GM12878 (cell line): ENCODE measurements around the gene MS4A14. TPM values are rescaled to one million over a fixed set of nuclear protein-coding genes. Genes with fewer than 3 reads are reported as not detected.

Experiments used
- ATF3 ChIP-seq: IDR thresholded peaks from 2 replicates; pipeline ENCODE4 v1.6.1; 2011; ENCODE audit warnings: low read depth, mild to moderate bottlenecking, low read length, moderate library complexity, borderline replicate concordance; ENCODE audit errors: extremely low read depth
- BACH1 ChIP-seq: fragments of 450-650 bp; IDR thresholded peaks from 2 replicates; pipeline ENCODE4 v1.6.1; 2017; ENCODE audit warnings: mild to moderate bottlenecking, borderline replicate concordance
- CREM ChIP-seq: IDR thresholded peaks from 2 replicates; pipeline ENCODE4 v1.6.1; 2014; ENCODE audit warnings: antibody characterized with exemption, low read depth
- CTCF ChIP-seq, 3 experiments: IDR thresholded peaks in 2 of 3; conservative IDR thresholded peaks in 1 of 3; 2 replicates each; pipeline ENCODE4 v1.5.1; 2011; ENCODE audit warnings: low read depth in 3 of 3, low read length in 3 of 3, mild to moderate bottlenecking in 3 of 3, control low read depth in 2 of 3, moderate library complexity in 2 of 3, inconsistent platforms in 1 of 3, mixed read lengths in 1 of 3; ENCODE audit not compliant: control insufficient read depth in 2 of 3, insufficient read depth in 1 of 3; ENCODE audit errors: extremely low read depth in 1 of 3
- DPF2 ChIP-seq: fragments of 450-650 bp; IDR thresholded peaks from 2 replicates; pipeline ENCODE4 v1.6.1; 2017; ENCODE audit warnings: mild to moderate bottlenecking
- E2F8 ChIP-seq: fragments of 450-650 bp; IDR thresholded peaks from 2 replicates; pipeline ENCODE4 v1.6.1; 2018; ENCODE audit warnings: mild to moderate bottlenecking, low read depth, moderate library complexity; ENCODE audit not compliant: partially characterized antibody
- FOXM1 ChIP-seq: IDR thresholded peaks from 2 replicates; pipeline ENCODE4 v1.6.1; 2012; ENCODE audit warnings: low read depth, mild to moderate bottlenecking, inconsistent platforms, low read length, moderate library complexity
- GABPA ChIP-seq: IDR thresholded peaks from 2 replicates; pipeline ENCODE4 v1.6.1; 2014; ENCODE audit warnings: antibody characterized with exemption, low read depth, mild to moderate bottlenecking, inconsistent platforms
- HDAC6 ChIP-seq: fragments of 200-600 bp; sonication (generic); IDR thresholded peaks from one replicate; pipeline ENCODE4 v1.8.0; 2017; ENCODE audit warnings: antibody characterized with exemption; ENCODE audit not compliant: unreplicated experiment
- IKZF2 ChIP-seq, 2 experiments: fragments of 450-650 bp; IDR thresholded peaks; 2 replicates each; pipeline ENCODE4 v1.6.1; 2017; ENCODE audit warnings: mild to moderate bottlenecking in 2 of 2, moderate library complexity in 2 of 2
- POU2F2 ChIP-seq: IDR thresholded peaks from 3 replicates; pipeline ENCODE4 v1.6.1; 2011; ENCODE audit warnings: low read depth, mild to moderate bottlenecking, low read length, borderline replicate concordance
- SREBF2 ChIP-seq: IDR thresholded peaks from 2 replicates; pipeline ENCODE4 v1.6.1; 2012; ENCODE audit warnings: mild to moderate bottlenecking, low read length
- SRF ChIP-seq, 2 experiments: IDR thresholded peaks; 2 replicates each; pipeline ENCODE4 v1.6.1; 2011; ENCODE audit warnings: low read depth in 2 of 2, low read length in 2 of 2, mild to moderate bottlenecking in 1 of 2, moderate library complexity in 1 of 2
- TCF12 ChIP-seq: IDR thresholded peaks from 2 replicates; pipeline ENCODE4 v1.6.1; 2011; ENCODE audit warnings: low read depth, mild to moderate bottlenecking, low read length
- polyA plus RNA-seq, 11 experiments: library from polyadenylated mRNA; depleted of rRNA in 4 of 11; unstranded in 6 of 11; stranded (reverse) in 5 of 11; fragments of >200 nt; fragmentation: Nextera tagmentation in 4 of 11; fragmentation: Illumina TruSeq in 1 of 11; extraction: Ambion mirVana in 4 of 11; extraction: Trizol in 1 of 11; gene quantifications; 1 replicate in 1 of 11; 2 replicates in 10 of 11; pipeline versions ENCODE4 v1.2.1 to v1.2.3, GENCODE V29; 2011 to 2016; ENCODE audit warnings: inconsistent platforms in 2 of 11, missing spikeins in 2 of 11, low read depth in 1 of 11
- total RNA-seq, 4 experiments: library from RNA; depleted of rRNA in 3 of 4; stranded (reverse); fragments of >200 nt in 3 of 4; fragmentation: Illumina TruSeq in 1 of 4; extraction: Trizol in 1 of 4; gene quantifications; 2 replicates each; pipeline versions ENCODE4 v1.2.1 to v1.2.3, GENCODE V29; 2013 to 2021
- TF ChIP-seq, protein P1 (sequence below): fragments of 150-350 bp; IDR thresholded peaks from 2 replicates; pipeline ENCODE4 v1.6.1; 2016; ENCODE audit warnings: low read depth, low read length

MS4A14 gene
- total and polyA plus RNA-seq, 10 of the 15 experiments (the other 5 are each of a cell fraction or from before 2014, with no cell fraction given) = 0.13 to 1.0 (median 0.63) TPM; not detected in 1

- TF ChIP-seq, protein P1, sequence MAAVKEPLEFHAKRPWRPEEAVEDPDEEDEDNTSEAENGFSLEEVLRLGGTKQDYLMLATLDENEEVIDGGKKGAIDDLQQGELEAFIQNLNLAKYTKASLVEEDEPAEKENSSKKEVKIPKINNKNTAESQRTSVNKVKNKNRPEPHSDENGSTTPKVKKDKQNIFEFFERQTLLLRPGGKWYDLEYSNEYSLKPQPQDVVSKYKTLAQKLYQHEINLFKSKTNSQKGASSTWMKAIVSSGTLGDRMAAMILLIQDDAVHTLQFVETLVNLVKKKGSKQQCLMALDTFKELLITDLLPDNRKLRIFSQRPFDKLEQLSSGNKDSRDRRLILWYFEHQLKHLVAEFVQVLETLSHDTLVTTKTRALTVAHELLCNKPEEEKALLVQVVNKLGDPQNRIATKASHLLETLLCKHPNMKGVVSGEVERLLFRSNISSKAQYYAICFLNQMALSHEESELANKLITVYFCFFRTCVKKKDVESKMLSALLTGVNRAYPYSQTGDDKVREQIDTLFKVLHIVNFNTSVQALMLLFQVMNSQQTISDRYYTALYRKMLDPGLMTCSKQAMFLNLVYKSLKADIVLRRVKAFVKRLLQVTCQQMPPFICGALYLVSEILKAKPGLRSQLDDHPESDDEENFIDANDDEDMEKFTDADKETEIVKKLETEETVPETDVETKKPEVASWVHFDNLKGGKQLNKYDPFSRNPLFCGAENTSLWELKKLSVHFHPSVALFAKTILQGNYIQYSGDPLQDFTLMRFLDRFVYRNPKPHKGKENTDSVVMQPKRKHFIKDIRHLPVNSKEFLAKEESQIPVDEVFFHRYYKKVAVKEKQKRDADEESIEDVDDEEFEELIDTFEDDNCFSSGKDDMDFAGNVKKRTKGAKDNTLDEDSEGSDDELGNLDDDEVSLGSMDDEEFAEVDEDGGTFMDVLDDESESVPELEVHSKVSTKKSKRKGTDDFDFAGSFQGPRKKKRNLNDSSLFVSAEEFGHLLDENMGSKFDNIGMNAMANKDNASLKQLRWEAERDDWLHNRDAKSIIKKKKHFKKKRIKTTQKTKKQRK = no peak
- TF ChIP-seq HDAC6 (no peak), CTCF (IDR thresholded peaks at IDR 0.05 in 2 of 3, conservative IDR thresholded peaks at IDR 0.05 in 1 of 3; ENCODE audit: control insufficient read depth in 2 of 3, extremely low read depth in 1 of 3, insufficient read depth in 1 of 3, low read depth in 3 of 3, low read length in 3 of 3) (no peak), FOXM1 (no peak), SRF (IDR thresholded peaks at IDR 0.05; ENCODE audit: low read depth in 2 of 2, low read length in 2 of 2) (no peak), IKZF2 (IDR thresholded peaks at IDR 0.05) (no peak), ATF3 (no peak), DPF2 (no peak), POU2F2 (no peak), GABPA (no peak), BACH1 (no peak), SREBF2 (no peak), E2F8 (no peak), CREM (no peak), TCF12 (no peak)
- TF ChIP-seq, all 136 proteins: peak for 0
These were observed 34.0 kb upstream of the MS4A14 start (continued) for GRCh38 chr11:60362241-60362640.
